SK-N-SH (cell line): ENCODE data around the gene NKAIN1. TPM values are rescaled to one million over a fixed set of nuclear protein-coding genes. Genes with fewer than 3 reads are reported as not detected.

Source experiments
- CTCF ChIA-PET: fragments of 300-600, 350-600 bp; formaldehyde crosslinking; extraction: SDS; loops from one replicate; lab custom pipeline; 2021; lab: Yijun Ruan, JAX
- POLR2A ChIA-PET: fragments of 350-600 bp; sonication (Branson Sonifier 250); formaldehyde crosslinking; extraction: SDS; loops from one replicate; lab custom pipeline; 2020; ENCODE audit warnings: antibody characterized with exemption, inconsistent platforms; lab: Yijun Ruan, JAX
- DNase-seq: peaks from one replicate; pipeline ENCODE4 v3.0.0; 2012
- H2AFZ ChIP-seq: fragments of 200-600 bp; sonication (generic); 2 replicates; pipeline ENCODE4 v1.8.1; 2016; ENCODE audit warnings: antibody characterized with exemption, mild to moderate bottlenecking, low read depth
- H3F3A ChIP-seq: fragments of 200-600 bp; sonication (generic); replicated peaks from 2 replicates; pipeline ENCODE3; 2016; ENCODE audit warnings: antibody characterized with exemption, mild to moderate bottlenecking; ENCODE audit not compliant: insufficient read depth
- H3K27ac ChIP-seq, 2 experiments: fragments of 200-500 bp in 1 of 2; fragments of 200-600 bp in 1 of 2; sonication (Bioruptor generic) in 1 of 2; sonication (generic), shearing (Covaris generic) in 1 of 2; 2 replicates each; pipeline versions ENCODE4 v1.5.1 to v1.6.1; 2014 to 2016; ENCODE audit warnings: low read depth in 2 of 2, inconsistent platforms in 1 of 2, low read length in 1 of 2, mild to moderate bottlenecking in 1 of 2, mixed read lengths in 1 of 2
- H3K27me3 ChIP-seq: fragments of 200-600 bp; sonication (generic), shearing (Covaris generic); 2 replicates; pipeline ENCODE4 v1.6.1; 2016; ENCODE audit warnings: mixed run types; ENCODE audit not compliant: insufficient read depth
- H3K36me3 ChIP-seq, 2 experiments: fragments of 200-500 bp in 1 of 2; fragments of 200-600 bp in 1 of 2; sonication (Bioruptor generic) in 1 of 2; sonication (generic) in 1 of 2; replicated peaks in 1 of 2; 2 replicates each; pipeline versions ENCODE3 to v1.5.1; 2014 to 2016; ENCODE audit warnings: low read length in 1 of 2, mild to moderate bottlenecking in 1 of 2; ENCODE audit not compliant: insufficient read depth in 2 of 2, control insufficient read depth in 1 of 2
- H3K4me1 ChIP-seq, 2 experiments: fragments of 200-500 bp in 1 of 2; fragments of 200-600 bp in 1 of 2; sonication (Bioruptor generic) in 1 of 2; sonication (generic), shearing (Covaris generic) in 1 of 2; 2 replicates each; pipeline versions ENCODE4 v1.5.1 to v1.6.1; 2014 to 2016; ENCODE audit warnings: low read depth in 1 of 2, low read length in 1 of 2, mixed run types in 1 of 2; ENCODE audit not compliant: insufficient read depth in 2 of 2, control insufficient read depth in 1 of 2
- H3K4me2 ChIP-seq: fragments of 200-600 bp; sonication (generic), shearing (Covaris generic); 2 replicates; pipeline ENCODE4 v1.6.1; 2017; ENCODE audit warnings: mixed run types
- H3K4me3 ChIP-seq, 2 experiments: fragments of 200-500 bp in 1 of 2; fragments of 200-600 bp in 1 of 2; sonication (Bioruptor generic) in 1 of 2; sonication (generic), shearing (Covaris generic) in 1 of 2; 2 replicates each; pipeline versions ENCODE4 v1.5.1 to v1.8.1; 2014 to 2016; ENCODE audit warnings: low read depth in 2 of 2, inconsistent platforms in 1 of 2, low read length in 1 of 2, mild to moderate bottlenecking in 1 of 2, mixed read lengths in 1 of 2, moderate library complexity in 1 of 2
- H3K79me2 ChIP-seq: fragments of 200-600 bp; sonication (generic); 2 replicates; pipeline ENCODE4 v1.8.1; 2017; ENCODE audit warnings: mild to moderate bottlenecking; ENCODE audit not compliant: insufficient read depth
- H3K9ac ChIP-seq: fragments of 200-600 bp; sonication (generic); 2 replicates; pipeline ENCODE4 v1.6.1; 2017; ENCODE audit warnings: mixed run types
- H3K9me2 ChIP-seq: fragments of 200-600 bp; sonication (generic); 2 replicates; pipeline ENCODE4 v1.6.1; 2017; ENCODE audit warnings: mixed run types
- H3K9me3 ChIP-seq: fragments of 200-600 bp; sonication (generic); 2 replicates; pipeline ENCODE4 v1.6.1; 2017; ENCODE audit warnings: mixed run types, mild to moderate bottlenecking, moderate library complexity
- H4K20me1 ChIP-seq: fragments of 200-600 bp; sonication (generic); 2 replicates; pipeline ENCODE4 v1.6.1; 2017; ENCODE audit warnings: mild to moderate bottlenecking, mixed run types; ENCODE audit not compliant: insufficient read depth
- CTCF ChIP-seq: fragments of 200-600 bp; sonication (generic); IDR thresholded peaks from 2 replicates; pipeline ENCODE4 v1.6.1; 2017; ENCODE audit warnings: antibody characterized with exemption, mild to moderate bottlenecking, moderate library complexity
- EP300 ChIP-seq, 2 experiments: IDR thresholded peaks; 2 replicates each; pipeline versions ENCODE4 v1.4.0 to v1.6.1; 2012; ENCODE audit warnings: borderline replicate concordance in 1 of 2, low read depth in 1 of 2, low read length in 1 of 2
- FOSL2 ChIP-seq: IDR thresholded peaks from 2 replicates; pipeline ENCODE4 v1.4.0; 2012; ENCODE audit warnings: low read depth, mild to moderate bottlenecking, moderate library complexity, borderline replicate concordance
- FOXJ3 ChIP-seq: sonication (generic); formaldehyde crosslinking; IDR thresholded peaks from 2 replicates; pipeline ENCODE4 v1.5.1; 2020; ENCODE audit warnings: mild to moderate bottlenecking, missing genetic modification reagents
- FOXM1 ChIP-seq: IDR thresholded peaks from 2 replicates; pipeline ENCODE4 v1.4.0; 2012; ENCODE audit warnings: low read depth, mild to moderate bottlenecking
- GATA2 ChIP-seq: sonication (generic); formaldehyde crosslinking; IDR thresholded peaks from 2 replicates; pipeline ENCODE4 v1.5.0; 2020; ENCODE audit warnings: mild to moderate bottlenecking, missing genetic modification reagents
- IRF3 ChIP-seq: fragments of 150-350 bp; IDR thresholded peaks from 2 replicates; pipeline ENCODE4 v1.6.1; 2016; ENCODE audit warnings: mild to moderate bottlenecking, low read depth, low read length
- MXI1 ChIP-seq: IDR thresholded peaks from 2 replicates; pipeline ENCODE4 v1.6.1; 2012; ENCODE audit warnings: mild to moderate bottlenecking, low read depth, low read length, improper control_type of control experiment
- NFIC ChIP-seq: IDR thresholded peaks from 2 replicates; pipeline ENCODE4 v1.4.0; 2012; ENCODE audit warnings: borderline replicate concordance
- NRF1 ChIP-seq: IDR thresholded peaks from 2 replicates; pipeline ENCODE4 v1.6.1; 2012; ENCODE audit warnings: low read depth, mild to moderate bottlenecking, low read length
- POLR2AphosphoS5 ChIP-seq: IDR thresholded peaks from 2 replicates; pipeline ENCODE4 v1.6.1; 2012; ENCODE audit warnings: low read depth, low read length
- RCOR1 ChIP-seq: fragments of 150-350 bp; IDR thresholded peaks from 2 replicates; pipeline ENCODE4 v1.6.1; 2017; ENCODE audit warnings: antibody characterized with exemption, low read length
- SMC3 ChIP-seq: IDR thresholded peaks from 2 replicates; pipeline ENCODE4 v1.6.1; 2012; ENCODE audit warnings: low read depth, low read length, improper control_type of control experiment
- TEAD4 ChIP-seq: IDR thresholded peaks from 2 replicates; pipeline ENCODE4 v1.4.0; 2012; ENCODE audit warnings: mild to moderate bottlenecking, borderline replicate concordance; ENCODE audit not compliant: insufficient read depth
- WGBS: methylation state at CpG from one replicate; pipeline ENCODE4 v1.1.6; 2017; ENCODE audit warnings: low lambda C conversion rate; 5-methylcytosine and 5-hydroxymethylcytosine counted together
- polyA plus RNA-seq, 3 experiments: library from polyadenylated mRNA; depleted of rRNA; stranded (reverse); fragments of >200 nt; gene quantifications; 2 replicates each; pipeline ENCODE4 v1.2.3, GENCODE V29; 2012

Gene NKAIN1
- polyA plus RNA-seq, 1 of the 3 experiments (the other 2 are of a cell fraction) = 0.54 TPM

GRCh38 chr1:31208361-31208945 is 31.2 kb downstream of the NKAIN1 start:
- H2AFZ ChIP-seq = no peak overlapping the region
- no peaks in the 10 kb centered on the region for H3K9me3 ChIP-seq
- H4K20me1 ChIP-seq = no peaks in the 10 kb centered on the region
- no peaks in the 10 kb centered on the region for H3K36me3 ChIP-seq
- CTCF ChIA-PET = interaction anchor here (22.3 kb wide), 1 partner anchor 25 kb away, joined by 211 read pairs; no protein-coding TSS in a partner anchor
- no peaks in the 10 kb centered on the region for H3K4me1 ChIP-seq
- H3K79me2 ChIP-seq = no peaks in the 10 kb centered on the region
- no peak overlapping the region for H3K4me3 ChIP-seq
- H3K4me2 ChIP-seq = no peak overlapping the region
- no peaks in the 10 kb centered on the region for H3F3A ChIP-seq
- 89% methylated on average over 9 of the region's 9 CpGs for WGBS
- no peak overlapping the region for H3K27ac ChIP-seq
- TF ChIP-seq NFIC = no peak
- TF ChIP-seq POLR2AphosphoS5 = no peak
- TF ChIP-seq NRF1 = no peak
- TF ChIP-seq FOXM1 = no peak
- no peak for TF ChIP-seq EP300 (IDR thresholded peaks at IDR 0.05; ENCODE audit: borderline replicate concordance in 1 of 2, low read depth in 1 of 2, low read length in 1 of 2)
- TF ChIP-seq SMC3 = no peak
- TF ChIP-seq RCOR1 = no peak
- no peak for TF ChIP-seq CTCF
- TF ChIP-seq GATA2 = no peak
- TF ChIP-seq FOSL2 = no peak
- no peak for TF ChIP-seq MXI1
- TF ChIP-seq FOXJ3 (CRISPR knock-in tag) = no peak
- no peaks in the 10 kb centered on the region for H3K9me2 ChIP-seq
- H3K9ac ChIP-seq = no peak overlapping the region
- no peak for DNase-seq
- H3K27me3 ChIP-seq = no peaks in the 10 kb centered on the region
- POLR2A ChIA-PET = no interaction called here

- H3K36me3 ChIP-seq = no peaks in the 10 kb centered on the region
- no peak for TF ChIP-seq IRF3
- no peak for TF ChIP-seq TEAD4
- WGBS = 71% methylated on average over 3 of the region's 5 CpGs
- H3K9ac ChIP-seq = no peak overlapping the region
- no peaks in the 10 kb centered on the region for H3K79me2 ChIP-seq
- no peak overlapping the region for H3K4me3 ChIP-seq
- ChIA-PET CTCF (interaction anchor here (0.7 to 22.3 kb wide), 4 partner anchors 9 to 24 kb away, joined by 3 to 211 read pairs (median 6); no protein-coding TSS in a partner anchor), POLR2A (no interaction called here)
- no peaks in the 10 kb centered on the region for H3K4me1 ChIP-seq
- H3K9me3 ChIP-seq = no peaks in the 10 kb centered on the region
- no peak overlapping the region for H3K27ac ChIP-seq
- H3K27me3 ChIP-seq = no peaks in the 10 kb centered on the region
- no peaks in the 10 kb centered on the region for H3K9me2 ChIP-seq
- H3K4me2 ChIP-seq = no peak overlapping the region
- no peak for DNase-seq
- no peaks in the 10 kb centered on the region for H3F3A ChIP-seq
- H2AFZ ChIP-seq = no peak overlapping the region
- no peaks in the 10 kb centered on the region for H4K20me1 ChIP-seq
These were observed 32.1 kb downstream of the NKAIN1 start for GRCh38 chr1:31207569-31207968.
